ENCODE data around the gene NMNAT2.

- TF ChIP-seq CTCF (IDR thresholded peaks at IDR 0.05) (no peak), POLR2A (IDR thresholded peaks at IDR 0.05) (no peak)
Observed at GRCh38 chr1:183374825-183375224, 43.4 kb downstream of the NMNAT2 start.

All from testis (tissue), 2 donors.